GM23338 (cell line): Measurements from ENCODE around the gene SLFN5. TPM values are rescaled to one million over a fixed set of nuclear protein-coding genes. Genes with fewer than 3 reads are reported as not detected.

ENCODE experiments used
- ATAC-seq: fragments of 200-7000 bp; cut with Tn5 transposase; 3 replicates; pipeline ENCODE4 v1.9.1; 2020
- DNase-seq: peaks from one replicate; pipeline ENCODE4 v3.0.0-alpha.2; 2015; ENCODE audit warnings: low spot score
- H2AFZ ChIP-seq: fragments of 200-600 bp; sonication (generic); 2 replicates; pipeline ENCODE4 v1.8.0; 2016; ENCODE audit warnings: antibody characterized with exemption, mild to moderate bottlenecking, moderate library complexity
- H3F3A ChIP-seq: fragments of 200-600 bp; sonication (generic); replicated peaks from 2 replicates; pipeline ENCODE4 v1.8.0; 2017; ENCODE audit warnings: antibody characterized with exemption, mixed run types, low read depth
- H3K27ac ChIP-seq: fragments of 200-600 bp; sonication (generic); 2 replicates; pipeline ENCODE4 v1.6.1; 2016; ENCODE audit warnings: low read depth
- H3K27me3 ChIP-seq: fragments of 200-600 bp; sonication (generic); 2 replicates; pipeline ENCODE4 v1.8.0; 2016; ENCODE audit warnings: mild to moderate bottlenecking, mixed run types, moderate library complexity; ENCODE audit not compliant: insufficient read depth
- H3K36me3 ChIP-seq: fragments of 200-600 bp; sonication (generic); 2 replicates; pipeline ENCODE4 v1.8.0; 2016; ENCODE audit warnings: mild to moderate bottlenecking; ENCODE audit not compliant: insufficient read depth
- H3K4me1 ChIP-seq: fragments of 200-600 bp; sonication (generic); 2 replicates; pipeline ENCODE4 v1.8.0; 2016; ENCODE audit warnings: mild to moderate bottlenecking, moderate library complexity; ENCODE audit not compliant: insufficient read depth
- H3K4me2 ChIP-seq: fragments of 200-600 bp; sonication (generic); 2 replicates; pipeline ENCODE4 v1.7.1; 2017; ENCODE audit warnings: mixed run types
- H3K4me3 ChIP-seq: fragments of 200-600 bp; sonication (generic); 2 replicates; pipeline ENCODE4 v1.6.1; 2016; ENCODE audit warnings: mixed run types
- H3K79me2 ChIP-seq: fragments of 200-600 bp; sonication (generic); replicated peaks from 2 replicates; pipeline ENCODE4 v1.8.0; 2017; ENCODE audit warnings: mild to moderate bottlenecking; ENCODE audit not compliant: insufficient read depth
- H3K9me2 ChIP-seq: fragments of 200-600 bp; sonication (generic); 2 replicates; pipeline ENCODE4 v1.8.0; 2017; ENCODE audit not compliant: insufficient read depth
- H4K20me1 ChIP-seq: fragments of 200-600 bp; sonication (generic); replicated peaks from 2 replicates; pipeline ENCODE4 v1.8.0; 2017; ENCODE audit warnings: mild to moderate bottlenecking; ENCODE audit not compliant: insufficient read depth
- H3K27ac Mint-ChIP-seq: 2 replicates; pipeline ENCODE4 v1.8.0; 2020; ENCODE audit warnings: inconsistent platforms, mild to moderate bottlenecking, moderate library complexity, mixed read lengths
- H3K27me3 Mint-ChIP-seq: 3 replicates; pipeline ENCODE4 v1.8.0; 2022; ENCODE audit warnings: low read depth, mild to moderate bottlenecking, moderate library complexity, mixed read lengths, inconsistent platforms; ENCODE audit not compliant: insufficient read depth, poor library complexity
- H3K36me3 Mint-ChIP-seq: 3 replicates; pipeline ENCODE4 v1.8.0; 2021; ENCODE audit warnings: low read depth, mild to moderate bottlenecking, inconsistent platforms, moderate library complexity, mixed read lengths
- H3K4me1 Mint-ChIP-seq: 3 replicates; pipeline ENCODE4 v1.8.0; 2020; ENCODE audit warnings: mild to moderate bottlenecking, inconsistent platforms, mixed read lengths
- H3K4me3 Mint-ChIP-seq: 3 replicates; pipeline ENCODE4 v1.8.0; 2021; ENCODE audit warnings: moderate library complexity, mild to moderate bottlenecking, inconsistent platforms, mixed read lengths
- H3K9me3 Mint-ChIP-seq: 3 replicates; pipeline ENCODE4 v1.8.0; 2020; ENCODE audit warnings: moderate library complexity, mild to moderate bottlenecking, inconsistent platforms, mixed read lengths
- EZH2 ChIP-seq: fragments of 200-600 bp; sonication (generic); IDR thresholded peaks from one replicate; pipeline ENCODE4 v1.8.0; 2017; ENCODE audit warnings: antibody characterized with exemption, mild to moderate bottlenecking, low read depth; ENCODE audit not compliant: unreplicated experiment
- EZH2phosphoT487 ChIP-seq: fragments of 200-600 bp; sonication (generic); IDR thresholded peaks from one replicate; pipeline ENCODE4 v1.8.1; 2018; ENCODE audit warnings: antibody characterized with exemption; ENCODE audit not compliant: unreplicated experiment
- JUNB ChIP-seq: IDR thresholded peaks from one replicate; pipeline ENCODE4 v1.6.1; 2016; ENCODE audit warnings: antibody characterized with exemption; ENCODE audit not compliant: unreplicated experiment
- NANOG ChIP-seq: IDR thresholded peaks from 2 replicates; pipeline ENCODE4 v1.6.1; 2016; ENCODE audit warnings: antibody characterized with exemption, borderline replicate concordance
- REST ChIP-seq: IDR thresholded peaks from one replicate; pipeline ENCODE4 v1.6.1; 2018; ENCODE audit warnings: antibody characterized with exemption; ENCODE audit not compliant: unreplicated experiment
- ZNF114 ChIP-seq: fragments of 250-450 bp; sonication (Bioruptor Pico); IDR thresholded peaks from 2 replicates; pipeline ENCODE4 v1.5.0; 2020; ENCODE audit warnings: mild to moderate bottlenecking, moderate library complexity
- ZNF331 ChIP-seq: fragments of 250-450 bp; sonication (Bioruptor Pico); IDR thresholded peaks from 2 replicates; pipeline ENCODE4 v1.5.0; 2020; ENCODE audit warnings: low read depth, mild to moderate bottlenecking, moderate library complexity
- polyA plus RNA-seq: library from polyadenylated mRNA; unstranded; fragments of >200 nt; fragmentation: Nextera tagmentation; extraction: Ambion mirVana; gene quantifications from 2 replicates; pipeline ENCODE4 v1.2.1, GENCODE V29; 2016
- total RNA-seq: library from RNA; depleted of rRNA; stranded (reverse); fragments of >200 nt; shearing (Covaris generic); gene quantifications from 2 replicates; pipeline ENCODE4 v1.2.3, GENCODE V29; 2014
- TF ChIP-seq, protein P1 (sequence below), 2 experiments: fragments of 200-600 bp in 1 of 2; sonication (generic) in 1 of 2; conservative IDR thresholded peaks; 2 replicates each; pipeline versions ENCODE4 v1.5.1 to v1.6.1; 2016 to 2017; ENCODE audit warnings: antibody characterized with exemption in 2 of 2, low read depth in 2 of 2, mild to moderate bottlenecking in 2 of 2, moderate library complexity in 1 of 2
- TF ChIP-seq, protein P2 (sequence below): IDR thresholded peaks from 2 replicates; pipeline ENCODE4 v1.6.1; 2016; ENCODE audit warnings: antibody characterized with exemption

The SLFN5 gene
- total and polyA plus RNA-seq, 2 experiments from 2014 or later, result 1.4 to 6.4 TPM

- Mint-ChIP-seq H3K9me3 (no peaks in the 10 kb centered on the region), H3K27ac (no peak overlapping the region)
- H2AFZ ChIP-seq, result no peak overlapping the region
Observed at GRCh38 chr17:35254107-35254773, 11.4 kb downstream of the SLFN5 start.

GRCh38 chr17:35255316-35255715 lies 12.4 kb downstream of the SLFN5 start:
- H3K4me2 ChIP-seq, result no peak overlapping the region
- H3K36me3 ChIP-seq, result no peaks in the 10 kb centered on the region
- no peak overlapping the region for H3K4me3 ChIP-seq
- no peak overlapping the region for H2AFZ ChIP-seq
- no peak overlapping the region for H3K27ac Mint-ChIP-seq
- 0 out of 2 replicates have a peak, but pooled peaks cover 4% of the 10 kb centered on the region for H3K9me2 ChIP-seq
- no peaks in the 10 kb centered on the region for H3K27me3 ChIP-seq
- H3K4me1 Mint-ChIP-seq, result no peaks in the 10 kb centered on the region
- DNase-seq (no peak), ATAC-seq (no peak)
- no peaks in the 10 kb centered on the region for H3K4me1 ChIP-seq
- H3K27me3 Mint-ChIP-seq, result peaks cover 2% of the 10 kb centered on the region
- no peaks in the 10 kb centered on the region for H3K9me3 Mint-ChIP-seq
- H3K4me3 Mint-ChIP-seq, result no peak overlapping the region
- no peaks in the 10 kb centered on the region for H3F3A ChIP-seq
- no peaks in the 10 kb centered on the region for H3K36me3 Mint-ChIP-seq
- H3K79me2 ChIP-seq, result no peaks in the 10 kb centered on the region
- H3K27ac ChIP-seq, result no peak overlapping the region
- no peaks in the 10 kb centered on the region for H4K20me1 ChIP-seq
- no peak for TF ChIP-seq ZNF114
- no peak for TF ChIP-seq EZH2
- TF ChIP-seq, protein P1, sequence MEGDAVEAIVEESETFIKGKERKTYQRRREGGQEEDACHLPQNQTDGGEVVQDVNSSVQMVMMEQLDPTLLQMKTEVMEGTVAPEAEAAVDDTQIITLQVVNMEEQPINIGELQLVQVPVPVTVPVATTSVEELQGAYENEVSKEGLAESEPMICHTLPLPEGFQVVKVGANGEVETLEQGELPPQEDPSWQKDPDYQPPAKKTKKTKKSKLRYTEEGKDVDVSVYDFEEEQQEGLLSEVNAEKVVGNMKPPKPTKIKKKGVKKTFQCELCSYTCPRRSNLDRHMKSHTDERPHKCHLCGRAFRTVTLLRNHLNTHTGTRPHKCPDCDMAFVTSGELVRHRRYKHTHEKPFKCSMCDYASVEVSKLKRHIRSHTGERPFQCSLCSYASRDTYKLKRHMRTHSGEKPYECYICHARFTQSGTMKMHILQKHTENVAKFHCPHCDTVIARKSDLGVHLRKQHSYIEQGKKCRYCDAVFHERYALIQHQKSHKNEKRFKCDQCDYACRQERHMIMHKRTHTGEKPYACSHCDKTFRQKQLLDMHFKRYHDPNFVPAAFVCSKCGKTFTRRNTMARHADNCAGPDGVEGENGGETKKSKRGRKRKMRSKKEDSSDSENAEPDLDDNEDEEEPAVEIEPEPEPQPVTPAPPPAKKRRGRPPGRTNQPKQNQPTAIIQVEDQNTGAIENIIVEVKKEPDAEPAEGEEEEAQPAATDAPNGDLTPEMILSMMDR (conservative IDR thresholded peaks at IDR 0.05; ENCODE audit: low read depth in 2 of 2), result no peak
- no peak for TF ChIP-seq NANOG
- no peak for TF ChIP-seq EZH2phosphoT487
- no peak for TF ChIP-seq REST
- no peak for TF ChIP-seq ZNF331 (CRISPR knock-in tag)
- no peak for TF ChIP-seq JUNB
- TF ChIP-seq, protein P2, sequence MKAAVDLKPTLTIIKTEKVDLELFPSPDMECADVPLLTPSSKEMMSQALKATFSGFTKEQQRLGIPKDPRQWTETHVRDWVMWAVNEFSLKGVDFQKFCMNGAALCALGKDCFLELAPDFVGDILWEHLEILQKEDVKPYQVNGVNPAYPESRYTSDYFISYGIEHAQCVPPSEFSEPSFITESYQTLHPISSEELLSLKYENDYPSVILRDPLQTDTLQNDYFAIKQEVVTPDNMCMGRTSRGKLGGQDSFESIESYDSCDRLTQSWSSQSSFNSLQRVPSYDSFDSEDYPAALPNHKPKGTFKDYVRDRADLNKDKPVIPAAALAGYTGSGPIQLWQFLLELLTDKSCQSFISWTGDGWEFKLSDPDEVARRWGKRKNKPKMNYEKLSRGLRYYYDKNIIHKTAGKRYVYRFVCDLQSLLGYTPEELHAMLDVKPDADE, result no peak

More at GRCh38 chr17:35254107-35254773, 11.4 kb downstream of the SLFN5 start:
- Mint-ChIP-seq H3K27me3 (peaks cover 2% of the 10 kb centered on the region), H3K36me3 (no peaks in the 10 kb centered on the region), H3K4me3 (no peak overlapping the region), H3K4me1 (no peaks in the 10 kb centered on the region)
- no peaks in the 10 kb centered on the region for H4K20me1 ChIP-seq
- H3K4me3 ChIP-seq, result no peak overlapping the region
- H3F3A ChIP-seq, result no peaks in the 10 kb centered on the region
- no peak overlapping the region for H3K4me2 ChIP-seq
- DNase-seq (no peak), ATAC-seq (no peak)
- 0 out of 2 replicates have a peak, but pooled peaks cover 4% of the 10 kb centered on the region for H3K9me2 ChIP-seq
- no peak for TF ChIP-seq ZNF114
- no peaks in the 10 kb centered on the region for H3K36me3 ChIP-seq
- no peak overlapping the region for H3K27ac ChIP-seq
- H3K4me1 ChIP-seq, result no peaks in the 10 kb centered on the region
- H3K79me2 ChIP-seq, result no peaks in the 10 kb centered on the region
- H3K27me3 ChIP-seq, result no peaks in the 10 kb centered on the region
